ENCODE data around the gene ZNF280A.
"Not testable (repeated sequence)": the region's sequence is repeated elsewhere in the genome, so short reads cannot be mapped to it uniquely, and the experiment has no call there.

Gene ZNF280A

DNA sequence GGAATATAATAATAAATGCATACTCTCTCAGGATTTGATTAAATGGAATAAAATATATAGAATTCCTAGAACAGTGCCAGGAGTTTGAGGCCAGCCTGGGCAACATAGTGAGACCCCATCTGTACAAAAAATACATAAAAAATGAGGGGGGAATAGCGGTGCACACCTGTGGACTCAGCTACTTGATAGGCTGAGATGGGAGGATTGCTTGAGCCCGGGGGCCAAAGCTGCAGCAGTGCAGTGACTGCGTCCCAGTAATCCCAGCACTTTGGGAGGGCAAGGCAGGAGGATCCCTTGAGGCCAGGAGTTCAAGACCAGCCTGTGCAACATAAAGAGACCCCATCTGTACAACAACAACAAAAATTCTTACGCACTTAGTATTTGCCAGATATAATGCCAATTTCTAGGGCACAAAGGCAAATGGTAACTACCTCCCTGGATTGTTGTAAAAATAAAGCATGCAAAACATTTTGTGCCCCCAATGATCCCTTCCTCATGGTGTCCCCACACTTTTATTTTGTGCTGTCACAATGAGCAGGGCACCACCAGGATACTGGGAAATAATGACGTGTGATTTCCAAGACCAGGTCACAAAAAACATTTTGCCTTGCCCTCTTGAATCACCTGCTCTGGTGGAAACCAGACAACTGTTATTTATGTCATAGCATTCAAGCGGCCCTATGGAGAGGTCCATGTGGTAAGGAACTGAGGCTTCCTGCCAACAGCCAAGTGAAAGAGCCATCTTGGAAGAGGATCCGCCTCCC, 18.3 kb upstream of the ZNF280A start:
- no peak for DNase-seq

DNA sequence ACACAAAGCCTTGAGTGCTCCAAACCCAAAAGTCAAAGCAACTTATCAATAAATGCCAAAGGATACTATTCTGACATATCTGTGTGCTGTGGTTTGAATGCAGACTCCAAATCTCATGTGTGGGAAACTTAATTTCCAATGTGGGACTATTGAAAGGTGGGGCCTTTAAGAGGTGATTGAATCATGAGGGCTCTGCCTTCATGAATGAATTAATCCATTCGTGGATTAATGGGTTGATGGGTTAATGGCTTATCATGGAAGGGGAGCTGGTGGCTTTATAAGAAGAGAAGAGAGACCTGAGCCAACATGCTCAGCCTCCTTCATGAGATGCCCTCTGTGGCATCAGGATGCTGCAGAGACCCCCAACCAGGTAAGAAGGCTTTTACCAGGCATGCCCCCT, 16.8 kb upstream of the ZNF280A start:
- no peak for DNase-seq

DNA sequence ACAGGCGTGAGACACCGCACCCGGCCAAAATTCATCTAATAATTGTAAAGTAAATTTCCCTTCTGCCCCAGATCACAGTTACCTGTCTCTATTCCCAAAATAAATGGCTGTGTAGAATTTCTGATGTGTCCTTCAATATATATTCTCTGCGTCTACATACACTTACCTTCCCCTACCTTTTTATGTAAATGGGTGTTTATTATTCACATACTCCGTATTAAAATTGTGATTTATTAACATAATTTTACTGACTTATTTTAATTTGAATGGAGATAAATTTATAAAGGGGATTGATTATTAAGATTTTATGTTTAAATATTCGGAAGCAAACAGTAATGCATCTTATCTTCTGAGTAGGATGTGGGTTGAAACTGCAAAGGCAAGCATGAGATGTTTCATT, 16.4 kb upstream of the ZNF280A start:
- no peak for DNase-seq

DNA sequence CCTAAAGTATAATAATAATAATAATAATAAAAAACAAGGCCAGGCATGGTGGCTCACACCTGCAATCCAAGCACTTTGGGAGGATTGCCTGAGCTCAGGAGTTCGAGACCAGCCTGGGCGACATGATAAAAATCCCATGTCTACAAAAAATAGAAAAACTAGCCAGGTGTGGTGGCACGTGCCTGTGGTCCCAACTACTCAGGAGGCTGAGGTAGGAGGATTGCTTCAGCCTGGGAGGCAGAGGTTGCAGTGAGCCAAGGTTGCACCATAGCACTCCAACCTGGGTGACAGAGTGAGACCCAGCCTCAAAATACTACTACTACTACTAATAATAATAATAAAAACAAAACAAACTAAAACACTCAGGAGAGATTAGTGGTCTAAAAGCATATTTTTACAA, 15.6 kb upstream of the ZNF280A start:
- DNase-seq, result no peak

DNA sequence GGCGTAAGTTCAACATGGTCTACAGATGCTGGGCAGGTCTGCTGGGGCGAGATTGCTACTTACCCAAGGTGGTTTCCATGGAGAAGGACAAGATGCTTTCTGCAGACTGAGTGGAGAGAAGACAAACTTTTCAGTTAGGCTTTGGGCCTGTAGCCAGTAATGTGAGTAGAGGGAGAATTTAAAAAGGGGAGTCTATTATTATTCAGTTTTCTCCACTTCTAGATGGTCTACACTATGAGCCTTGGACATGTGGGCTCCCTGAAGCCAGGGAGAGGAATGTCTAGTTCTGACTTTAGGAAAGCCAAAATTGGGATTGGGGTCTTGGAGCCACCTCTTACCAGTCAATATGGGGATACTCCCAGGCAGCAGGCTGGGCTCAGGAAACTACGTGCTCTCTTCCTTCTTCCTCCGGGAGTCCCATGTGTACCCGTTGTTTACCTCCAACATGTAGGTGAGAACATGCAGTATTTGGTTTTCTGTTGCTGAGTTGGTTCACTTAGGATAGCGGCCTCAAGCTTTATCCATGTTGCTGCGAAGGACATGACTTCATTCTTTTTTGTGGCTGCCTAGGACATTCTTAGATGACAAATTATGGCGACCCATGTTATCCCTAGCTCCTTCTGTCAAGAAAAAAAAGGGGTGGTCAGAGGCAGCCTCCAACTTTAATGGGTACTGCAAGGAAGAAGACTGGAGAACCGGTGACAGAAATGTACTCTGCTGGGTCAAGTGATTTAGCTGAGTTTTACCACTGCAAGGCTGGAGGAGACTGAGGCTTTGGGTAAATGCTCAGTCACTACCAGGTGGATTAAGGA, 14.7 kb upstream of the ZNF280A start:
- DNase-seq, result no peak

- no peak for DNase-seq
These were observed 13.8 kb upstream of the ZNF280A start for GRCh38 chr22:22533863-22534262.

DNA sequence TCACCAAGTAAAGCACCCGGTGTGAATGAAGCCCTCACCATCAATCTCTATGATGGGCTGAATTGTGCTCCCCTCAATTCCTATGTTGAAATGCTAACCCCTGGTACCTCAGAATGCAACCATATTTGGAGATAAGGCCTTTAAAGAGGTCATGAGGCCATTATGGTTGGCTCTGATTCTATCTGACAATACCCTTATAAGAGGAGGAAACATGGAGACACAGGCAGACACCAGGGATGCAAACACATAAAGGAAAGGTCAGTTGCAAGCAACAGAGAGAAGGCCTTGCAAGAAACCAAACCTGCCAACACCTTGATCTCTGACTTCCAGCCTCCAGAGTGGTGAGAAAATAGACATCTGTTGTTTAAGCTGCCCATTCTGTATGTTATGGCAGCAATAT, 13.3 kb upstream of the ZNF280A start:
- no peak for DNase-seq

GRCh38 chr22:22532547-22533071, 12.5 kb upstream of the ZNF280A start:
- DNase-seq, result not testable (repeated sequence)

DNA sequence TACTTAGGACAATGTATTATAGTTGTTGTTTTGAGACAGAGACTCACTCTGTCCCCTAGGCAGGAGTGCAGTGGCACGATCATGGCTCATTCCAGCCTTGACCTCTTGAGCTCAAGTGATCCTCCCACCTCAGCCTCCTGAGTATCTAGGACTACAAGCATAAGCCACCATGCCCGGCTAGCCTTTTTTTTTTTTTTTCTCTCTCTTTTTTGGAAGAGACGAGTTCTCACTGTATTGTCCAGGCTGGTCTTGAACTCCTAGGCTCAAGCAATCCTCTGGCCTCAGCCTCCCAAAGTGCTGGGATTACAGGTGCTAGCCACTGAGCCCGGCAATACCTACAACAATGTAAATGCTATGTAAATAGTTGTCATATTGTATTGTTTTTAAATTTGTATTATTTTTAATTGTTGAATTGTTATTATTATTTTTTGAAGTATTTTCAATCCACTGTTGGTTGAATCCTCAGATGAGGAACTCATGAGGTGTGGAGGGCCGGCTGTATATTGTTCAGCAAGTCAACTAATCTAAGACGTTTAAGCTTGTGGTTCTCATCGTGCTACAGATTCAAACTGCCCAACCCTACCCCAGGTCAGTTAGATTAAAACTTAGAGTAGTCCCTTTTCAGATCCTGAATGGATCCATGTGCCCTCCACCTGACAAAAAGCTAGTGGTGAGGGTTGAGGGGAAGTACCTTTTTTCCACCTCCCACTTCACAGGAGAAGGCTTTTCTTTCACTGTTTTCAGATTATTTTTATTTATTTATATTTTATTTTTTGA, 11.9 kb upstream of the ZNF280A start:
- no peak for DNase-seq

- no peak for DNase-seq
These were observed 8.7 kb upstream of the ZNF280A start for GRCh38 chr22:22528780-22529179.

DNA sequence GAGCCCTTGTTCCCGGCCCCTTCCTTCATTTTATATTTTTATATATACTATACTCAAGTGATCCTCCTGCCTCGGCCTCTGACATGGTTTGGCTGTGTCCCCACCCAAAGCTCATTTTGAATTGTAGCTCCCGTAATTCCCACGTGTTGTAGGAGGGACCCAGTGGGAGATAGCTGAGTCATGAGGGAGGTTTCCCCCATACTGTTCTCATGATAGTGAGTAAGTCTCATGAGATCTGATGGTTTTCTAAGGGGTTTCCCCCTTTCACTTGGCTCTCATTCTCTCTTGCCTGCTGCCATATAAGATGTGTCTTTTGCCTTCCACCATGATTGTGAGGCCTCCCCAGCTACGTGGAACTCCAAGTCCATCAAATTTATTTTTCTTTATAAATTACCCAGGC, 7.2 kb upstream of the ZNF280A start:
- DNase-seq, result no peak

GRCh38 chr22:22526125-22526912, 6.2 kb upstream of the ZNF280A start:
- DNase-seq, result no peak

DNA sequence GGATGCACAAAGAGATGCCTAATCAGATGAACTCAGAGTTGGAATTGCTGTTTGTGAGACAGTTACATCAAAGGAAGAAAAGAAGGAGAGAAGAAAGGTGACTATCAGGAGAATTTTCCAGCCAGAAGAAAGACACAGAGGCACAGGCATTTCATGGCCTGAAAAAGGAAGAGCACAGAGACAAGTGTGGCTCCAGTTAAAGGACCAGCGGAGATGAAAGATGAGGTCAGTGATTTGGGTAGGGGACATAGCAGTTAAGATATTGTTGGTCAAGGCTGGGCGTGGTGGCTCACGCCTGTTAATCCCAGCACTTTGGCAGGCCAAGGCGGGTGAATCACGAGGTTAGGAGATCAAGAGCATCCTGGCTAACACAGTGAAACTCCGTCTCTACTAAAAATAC, 3.4 kb upstream of the ZNF280A start:
- DNase-seq, result no peak

GRCh38 chr22:22521631-22522030, 1.6 kb upstream of the ZNF280A start:
- DNase-seq, result no peak

- no peak for DNase-seq
These were observed 865 bp upstream of the ZNF280A start for GRCh38 chr22:22520667-22521602.

- no peak for DNase-seq
These were observed 479 bp downstream of the ZNF280A start for GRCh38 chr22:22519591-22519990.

GRCh38 chr22:22516992-22517391, 3.1 kb downstream of the ZNF280A start:
- DNase-seq, result no peak

DNA sequence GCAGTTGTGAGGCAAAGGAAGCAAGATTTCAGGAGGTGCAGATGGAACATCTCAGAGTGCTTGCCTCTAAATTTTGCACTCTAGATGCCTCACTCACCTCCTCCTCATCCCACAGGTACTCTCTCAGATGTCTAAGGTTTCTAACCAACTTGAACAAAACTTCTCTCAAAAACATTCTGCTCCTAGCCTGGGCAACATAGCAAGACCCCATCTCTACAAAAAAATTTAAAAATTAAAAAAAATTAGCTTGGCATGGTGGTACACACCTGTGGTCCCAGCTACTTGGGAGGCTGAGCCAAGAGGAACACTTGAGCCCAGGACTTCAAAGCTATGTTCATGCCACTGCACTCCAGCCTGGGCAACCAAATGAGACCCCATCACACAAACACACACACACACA, 4.2 kb downstream of the ZNF280A start:
- no peak for DNase-seq

- DNase-seq, result not testable (repeated sequence)
These were observed 5.6 kb downstream of the ZNF280A start for GRCh38 chr22:22514431-22514830.

GRCh38 chr22:22513619-22514018, 6.5 kb downstream of the ZNF280A start:
- DNase-seq, result no peak

DNA sequence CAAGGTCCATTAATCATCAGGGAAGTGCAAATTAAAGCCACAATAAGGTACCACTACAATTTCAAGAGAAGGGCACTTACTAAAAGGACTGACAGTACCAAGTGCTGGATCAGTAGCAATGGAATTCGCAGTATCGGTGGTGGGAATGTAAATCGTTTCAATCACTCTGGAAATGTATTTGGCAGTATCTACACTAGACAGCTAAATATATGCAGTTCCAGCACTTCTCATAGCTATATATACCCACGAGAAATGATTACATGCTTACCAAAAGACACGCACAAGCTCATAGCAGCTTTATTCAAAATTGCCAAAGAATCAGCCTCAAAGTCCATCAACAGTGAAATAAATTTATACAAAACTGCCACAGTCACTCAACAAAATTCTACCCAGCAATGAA, 7.1 kb downstream of the ZNF280A start:
- DNase-seq, result no peak

Measured in CD4-positive, alpha-beta T cell treated with Interleukin-6 for 4 hours (primary cell).